H1 (cell line): ENCODE measurements around the gene RUBCN. TPM values are rescaled to one million over a fixed set of nuclear protein-coding genes. Genes with fewer than 3 reads are reported as not detected.

Source experiments
- GTF2F1 ChIP-seq: IDR thresholded peaks from 2 replicates; pipeline ENCODE4 v1.6.1; 2012; ENCODE audit warnings: low read depth, low read length, improper control_type of control experiment, borderline replicate concordance
- POLR2AphosphoS5 ChIP-seq: IDR thresholded peaks from 2 replicates; pipeline ENCODE4 v1.6.1; 2011; ENCODE audit warnings: low read depth, low read length
- RFX5 ChIP-seq: IDR thresholded peaks from 2 replicates; pipeline ENCODE4 v1.6.1; 2011; ENCODE audit warnings: low read depth, low read length, improper control_type of control experiment, borderline replicate concordance
- RXRA ChIP-seq: IDR thresholded peaks from 2 replicates; pipeline ENCODE4 v1.6.1; 2011; ENCODE audit warnings: low read depth, mild to moderate bottlenecking, low read length, moderate library complexity; ENCODE audit not compliant: insufficient read depth
- polyA plus RNA-seq, 7 experiments: library from polyadenylated mRNA; depleted of rRNA in 3 of 7; stranded (reverse) in 5 of 7; unstranded in 2 of 7; fragments of >200 nt in 5 of 7; fragments of 200-250 nt in 2 of 7; gene quantifications; 1 replicate in 5 of 7; 2 replicates in 1 of 7; 4 replicates in 1 of 7; pipeline versions ENCODE4 v1.2.1 to v1.2.3, GENCODE V29; 2011 to 2013; ENCODE audit warnings: missing spikeins in 2 of 7, mixed read lengths in 2 of 7
- total RNA-seq: library from RNA; stranded (reverse); fragmentation: NEBNext Ultra II Directional; extraction: Animal tissue kit (Norgen Biotek cat#: 25700); gene quantifications from 2 replicates; pipeline ENCODE4 v1.2.1, GENCODE V29; 2021
- TF ChIP-seq, protein P1 (sequence below): fragments of 300-600 bp; sonication (generic); IDR thresholded peaks from 2 replicates; pipeline ENCODE4 v1.7.1; 2012; ENCODE audit warnings: low read length, moderate library complexity, mild to moderate bottlenecking, inconsistent platforms; ENCODE audit not compliant: insufficient replicate concordance
- TF ChIP-seq, protein P2 (sequence below), 3 experiments: IDR thresholded peaks; 1 replicate in 2 of 3; 2 replicates in 1 of 3; pipeline versions ENCODE4 v1.5.1 to v1.6.1; 2011; ENCODE audit warnings: low read length in 3 of 3, mild to moderate bottlenecking in 3 of 3, inconsistent platforms in 2 of 3, low read depth in 1 of 3, moderate library complexity in 1 of 3; ENCODE audit not compliant: insufficient read depth in 1 of 3; ENCODE audit errors: control extremely low read depth in 1 of 3

The RUBCN gene
- total and polyA plus RNA-seq, 2 of the 8 experiments (the other 6 are each of a cell fraction or from before 2014, with no cell fraction given), result 9.3 to 21.9 TPM

DNA sequence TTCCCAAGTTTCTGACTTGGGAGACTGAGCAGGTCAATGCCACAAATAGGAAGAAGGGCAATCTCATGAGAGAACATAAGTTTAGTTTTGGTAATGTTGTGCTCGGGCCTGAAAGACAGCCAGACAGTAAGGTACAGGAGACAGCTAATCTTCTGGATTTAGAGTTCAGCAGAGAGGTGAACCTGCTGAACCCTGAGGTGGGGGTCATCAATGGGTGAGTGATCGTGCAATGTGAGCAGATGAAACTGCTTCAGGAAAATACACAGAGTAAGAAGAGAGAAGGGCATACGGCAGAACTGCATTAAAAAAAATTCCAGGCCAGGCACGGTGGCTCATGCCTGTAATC lies 23.3 kb downstream of the RUBCN start (continued):
- TF ChIP-seq, protein P1, sequence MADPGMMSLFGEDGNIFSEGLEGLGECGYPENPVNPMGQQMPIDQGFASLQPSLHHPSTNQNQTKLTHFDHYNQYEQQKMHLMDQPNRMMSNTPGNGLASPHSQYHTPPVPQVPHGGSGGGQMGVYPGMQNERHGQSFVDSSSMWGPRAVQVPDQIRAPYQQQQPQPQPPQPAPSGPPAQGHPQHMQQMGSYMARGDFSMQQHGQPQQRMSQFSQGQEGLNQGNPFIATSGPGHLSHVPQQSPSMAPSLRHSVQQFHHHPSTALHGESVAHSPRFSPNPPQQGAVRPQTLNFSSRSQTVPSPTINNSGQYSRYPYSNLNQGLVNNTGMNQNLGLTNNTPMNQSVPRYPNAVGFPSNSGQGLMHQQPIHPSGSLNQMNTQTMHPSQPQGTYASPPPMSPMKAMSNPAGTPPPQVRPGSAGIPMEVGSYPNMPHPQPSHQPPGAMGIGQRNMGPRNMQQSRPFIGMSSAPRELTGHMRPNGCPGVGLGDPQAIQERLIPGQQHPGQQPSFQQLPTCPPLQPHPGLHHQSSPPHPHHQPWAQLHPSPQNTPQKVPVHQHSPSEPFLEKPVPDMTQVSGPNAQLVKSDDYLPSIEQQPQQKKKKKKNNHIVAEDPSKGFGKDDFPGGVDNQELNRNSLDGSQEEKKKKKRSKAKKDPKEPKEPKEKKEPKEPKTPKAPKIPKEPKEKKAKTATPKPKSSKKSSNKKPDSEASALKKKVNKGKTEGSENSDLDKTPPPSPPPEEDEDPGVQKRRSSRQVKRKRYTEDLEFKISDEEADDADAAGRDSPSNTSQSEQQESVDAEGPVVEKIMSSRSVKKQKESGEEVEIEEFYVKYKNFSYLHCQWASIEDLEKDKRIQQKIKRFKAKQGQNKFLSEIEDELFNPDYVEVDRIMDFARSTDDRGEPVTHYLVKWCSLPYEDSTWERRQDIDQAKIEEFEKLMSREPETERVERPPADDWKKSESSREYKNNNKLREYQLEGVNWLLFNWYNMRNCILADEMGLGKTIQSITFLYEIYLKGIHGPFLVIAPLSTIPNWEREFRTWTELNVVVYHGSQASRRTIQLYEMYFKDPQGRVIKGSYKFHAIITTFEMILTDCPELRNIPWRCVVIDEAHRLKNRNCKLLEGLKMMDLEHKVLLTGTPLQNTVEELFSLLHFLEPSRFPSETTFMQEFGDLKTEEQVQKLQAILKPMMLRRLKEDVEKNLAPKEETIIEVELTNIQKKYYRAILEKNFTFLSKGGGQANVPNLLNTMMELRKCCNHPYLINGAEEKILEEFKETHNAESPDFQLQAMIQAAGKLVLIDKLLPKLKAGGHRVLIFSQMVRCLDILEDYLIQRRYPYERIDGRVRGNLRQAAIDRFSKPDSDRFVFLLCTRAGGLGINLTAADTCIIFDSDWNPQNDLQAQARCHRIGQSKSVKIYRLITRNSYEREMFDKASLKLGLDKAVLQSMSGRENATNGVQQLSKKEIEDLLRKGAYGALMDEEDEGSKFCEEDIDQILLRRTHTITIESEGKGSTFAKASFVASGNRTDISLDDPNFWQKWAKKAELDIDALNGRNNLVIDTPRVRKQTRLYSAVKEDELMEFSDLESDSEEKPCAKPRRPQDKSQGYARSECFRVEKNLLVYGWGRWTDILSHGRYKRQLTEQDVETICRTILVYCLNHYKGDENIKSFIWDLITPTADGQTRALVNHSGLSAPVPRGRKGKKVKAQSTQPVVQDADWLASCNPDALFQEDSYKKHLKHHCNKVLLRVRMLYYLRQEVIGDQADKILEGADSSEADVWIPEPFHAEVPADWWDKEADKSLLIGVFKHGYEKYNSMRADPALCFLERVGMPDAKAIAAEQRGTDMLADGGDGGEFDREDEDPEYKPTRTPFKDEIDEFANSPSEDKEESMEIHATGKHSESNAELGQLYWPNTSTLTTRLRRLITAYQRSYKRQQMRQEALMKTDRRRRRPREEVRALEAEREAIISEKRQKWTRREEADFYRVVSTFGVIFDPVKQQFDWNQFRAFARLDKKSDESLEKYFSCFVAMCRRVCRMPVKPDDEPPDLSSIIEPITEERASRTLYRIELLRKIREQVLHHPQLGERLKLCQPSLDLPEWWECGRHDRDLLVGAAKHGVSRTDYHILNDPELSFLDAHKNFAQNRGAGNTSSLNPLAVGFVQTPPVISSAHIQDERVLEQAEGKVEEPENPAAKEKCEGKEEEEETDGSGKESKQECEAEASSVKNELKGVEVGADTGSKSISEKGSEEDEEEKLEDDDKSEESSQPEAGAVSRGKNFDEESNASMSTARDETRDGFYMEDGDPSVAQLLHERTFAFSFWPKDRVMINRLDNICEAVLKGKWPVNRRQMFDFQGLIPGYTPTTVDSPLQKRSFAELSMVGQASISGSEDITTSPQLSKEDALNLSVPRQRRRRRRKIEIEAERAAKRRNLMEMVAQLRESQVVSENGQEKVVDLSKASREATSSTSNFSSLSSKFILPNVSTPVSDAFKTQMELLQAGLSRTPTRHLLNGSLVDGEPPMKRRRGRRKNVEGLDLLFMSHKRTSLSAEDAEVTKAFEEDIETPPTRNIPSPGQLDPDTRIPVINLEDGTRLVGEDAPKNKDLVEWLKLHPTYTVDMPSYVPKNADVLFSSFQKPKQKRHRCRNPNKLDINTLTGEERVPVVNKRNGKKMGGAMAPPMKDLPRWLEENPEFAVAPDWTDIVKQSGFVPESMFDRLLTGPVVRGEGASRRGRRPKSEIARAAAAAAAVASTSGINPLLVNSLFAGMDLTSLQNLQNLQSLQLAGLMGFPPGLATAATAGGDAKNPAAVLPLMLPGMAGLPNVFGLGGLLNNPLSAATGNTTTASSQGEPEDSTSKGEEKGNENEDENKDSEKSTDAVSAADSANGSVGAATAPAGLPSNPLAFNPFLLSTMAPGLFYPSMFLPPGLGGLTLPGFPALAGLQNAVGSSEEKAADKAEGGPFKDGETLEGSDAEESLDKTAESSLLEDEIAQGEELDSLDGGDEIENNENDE, result no peak
- no peak for TF ChIP-seq RXRA
- no peak for TF ChIP-seq POLR2AphosphoS5
- TF ChIP-seq GTF2F1, result no peak
- TF ChIP-seq, protein P2, sequence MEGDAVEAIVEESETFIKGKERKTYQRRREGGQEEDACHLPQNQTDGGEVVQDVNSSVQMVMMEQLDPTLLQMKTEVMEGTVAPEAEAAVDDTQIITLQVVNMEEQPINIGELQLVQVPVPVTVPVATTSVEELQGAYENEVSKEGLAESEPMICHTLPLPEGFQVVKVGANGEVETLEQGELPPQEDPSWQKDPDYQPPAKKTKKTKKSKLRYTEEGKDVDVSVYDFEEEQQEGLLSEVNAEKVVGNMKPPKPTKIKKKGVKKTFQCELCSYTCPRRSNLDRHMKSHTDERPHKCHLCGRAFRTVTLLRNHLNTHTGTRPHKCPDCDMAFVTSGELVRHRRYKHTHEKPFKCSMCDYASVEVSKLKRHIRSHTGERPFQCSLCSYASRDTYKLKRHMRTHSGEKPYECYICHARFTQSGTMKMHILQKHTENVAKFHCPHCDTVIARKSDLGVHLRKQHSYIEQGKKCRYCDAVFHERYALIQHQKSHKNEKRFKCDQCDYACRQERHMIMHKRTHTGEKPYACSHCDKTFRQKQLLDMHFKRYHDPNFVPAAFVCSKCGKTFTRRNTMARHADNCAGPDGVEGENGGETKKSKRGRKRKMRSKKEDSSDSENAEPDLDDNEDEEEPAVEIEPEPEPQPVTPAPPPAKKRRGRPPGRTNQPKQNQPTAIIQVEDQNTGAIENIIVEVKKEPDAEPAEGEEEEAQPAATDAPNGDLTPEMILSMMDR (IDR thresholded peaks at IDR 0.05; ENCODE audit: control extremely low read depth in 1 of 3, insufficient read depth in 1 of 3, low read depth in 1 of 3, low read length in 3 of 3), result no peak
- TF ChIP-seq RFX5, result no peak
